GM18951 (cell line): ENCODE measurements around the gene NUDT1.
"Not testable (repeated sequence)": the region's sequence is repeated elsewhere in the genome, so short reads cannot be mapped to it uniquely, and the experiment has no call there.

Experiments
- POLR2A ChIP-seq: IDR thresholded peaks from 4 replicates; pipeline ENCODE4 v1.6.1; 2011; ENCODE audit warnings: mild to moderate bottlenecking; ENCODE audit not compliant: insufficient read length, insufficient read depth; ENCODE audit errors: extremely low read depth
- in situ Hi-C: fragments of 300-500 bp; cut with MboI; formaldehyde crosslinking; loops from one replicate; pipeline ENCODE4 v1.12.0; 2022; ENCODE audit warnings: low sequenced_read_pairs, mixed read lengths, inconsistent platforms; ENCODE audit not compliant: unreplicated experiment

The NUDT1 gene

DNA sequence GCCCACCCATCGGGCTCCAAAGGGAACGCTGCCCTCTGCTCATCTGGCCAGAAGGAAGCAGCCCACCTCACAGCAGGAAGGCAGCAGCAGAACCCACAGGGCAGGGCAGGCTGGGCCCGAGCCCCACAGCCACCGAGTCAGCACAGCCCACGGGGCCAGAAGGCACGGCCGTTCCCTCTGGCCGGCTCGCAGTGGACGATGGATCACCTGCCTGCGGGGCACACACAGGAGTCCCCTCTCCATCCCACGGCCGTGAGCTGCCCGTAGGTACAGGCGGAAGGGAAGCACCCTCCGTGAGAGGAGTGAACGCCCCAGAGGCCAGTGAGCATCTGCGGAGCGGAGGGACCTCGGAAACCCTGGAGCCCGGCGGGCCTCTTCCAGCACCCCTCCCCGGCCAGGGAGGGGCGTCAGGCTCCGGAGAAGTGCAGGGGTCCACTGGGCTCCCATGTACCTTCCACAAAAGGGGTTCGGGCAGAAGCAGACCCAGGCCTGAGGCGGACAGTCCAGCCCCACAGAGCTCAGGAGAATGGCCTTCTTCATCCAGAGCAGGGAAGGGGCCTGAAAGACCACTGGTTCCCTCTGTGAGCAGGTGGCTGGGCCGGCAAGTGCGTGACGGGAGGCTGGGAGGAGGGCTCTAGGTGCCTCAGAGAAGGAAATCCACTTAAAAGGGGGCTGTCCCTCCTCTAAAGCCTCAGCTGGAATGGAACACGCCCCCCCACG lies 11.7 kb downstream of the NUDT1 start:
- TF ChIP-seq POLR2A = no peak
- in situ Hi-C loops = no loop called here

DNA sequence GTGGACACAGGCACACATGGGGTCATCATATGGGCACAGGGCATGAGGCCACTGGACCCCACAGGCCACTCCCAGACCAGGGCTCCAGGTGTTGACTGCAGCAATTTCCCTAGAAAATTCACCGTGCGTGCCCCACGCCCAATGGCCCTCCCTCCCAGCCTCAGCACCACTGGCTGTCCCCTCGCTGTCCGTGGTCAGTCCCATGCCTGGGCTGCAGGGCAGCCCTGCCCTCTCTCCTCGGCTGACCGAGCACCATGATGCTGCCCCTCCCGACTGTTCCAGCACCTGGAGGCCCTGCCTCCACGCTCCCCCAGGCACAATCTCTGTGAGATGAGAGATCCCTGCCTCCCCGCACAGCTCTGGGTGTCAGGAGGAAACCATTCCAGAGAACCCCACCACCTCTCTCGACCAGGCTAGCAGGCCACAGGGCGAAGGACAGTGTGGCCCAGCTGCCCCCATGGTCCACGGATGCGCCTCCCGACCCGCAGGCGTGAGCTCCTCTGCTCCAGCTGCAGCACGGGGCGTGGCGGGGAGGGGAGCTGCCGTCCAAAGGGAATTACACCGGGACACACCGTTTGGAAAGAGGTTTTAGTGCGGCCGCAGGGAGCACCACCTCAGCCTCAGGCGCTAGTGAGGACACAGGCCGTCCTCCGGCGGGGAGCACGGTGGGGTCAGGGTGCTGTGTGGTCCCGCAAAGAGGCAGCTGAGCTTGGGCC lies 12.6 kb downstream of the NUDT1 start:
- no peak for TF ChIP-seq POLR2A
- in situ Hi-C loops = no loop called here

DNA sequence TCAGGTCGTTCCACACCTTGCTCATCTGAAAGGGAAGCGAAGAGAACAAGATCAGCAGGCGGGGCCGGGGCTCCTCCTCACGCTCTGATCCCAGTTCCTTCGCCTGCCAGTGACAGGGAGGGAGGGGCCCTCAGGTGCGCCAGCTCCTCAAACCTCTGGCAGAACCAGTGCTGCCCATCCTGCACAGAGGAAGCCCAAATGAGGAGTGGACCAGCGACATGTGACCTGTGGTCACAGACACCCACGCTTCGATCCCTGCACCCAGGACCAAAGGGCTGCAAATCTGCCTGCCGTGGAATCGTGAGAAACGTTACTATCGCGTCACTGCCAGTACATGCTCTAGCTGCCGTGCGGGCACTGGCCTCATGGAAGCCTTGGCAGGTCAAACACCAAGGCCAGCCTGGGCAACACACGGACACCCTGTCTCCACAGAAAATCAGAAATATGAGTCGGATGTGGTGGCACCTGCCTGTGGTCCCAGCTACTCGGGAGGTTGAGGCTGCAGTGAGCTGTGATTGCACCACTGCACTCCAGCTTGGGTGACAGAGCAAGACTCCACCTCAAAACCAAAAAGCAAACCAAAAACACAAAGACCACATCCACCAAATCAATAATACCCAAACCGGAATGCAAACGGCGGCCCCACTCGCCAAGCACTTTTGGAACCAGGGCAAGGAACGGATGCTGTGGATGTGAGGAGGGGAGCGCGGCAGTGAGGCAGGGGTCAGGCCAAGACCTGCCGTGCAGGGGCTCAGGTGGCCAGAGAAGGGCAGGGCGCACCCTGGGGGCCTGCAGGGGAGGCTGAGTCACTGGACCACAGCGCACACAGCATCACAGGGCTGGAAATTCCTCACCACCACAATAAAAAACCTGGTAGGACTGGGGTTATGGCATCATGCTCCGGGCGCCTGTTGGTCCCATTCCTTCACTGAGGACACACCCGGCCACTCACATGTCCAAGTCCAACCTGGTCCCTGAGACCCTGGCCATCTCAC lies 13.4 kb downstream of the NUDT1 start:
- no peak for TF ChIP-seq POLR2A
- in situ Hi-C loops = no loop called here

GRCh38 chr7:2256306-2257045 lies 14.4 kb downstream of the NUDT1 start:
- no peak for TF ChIP-seq POLR2A
- in situ Hi-C loops = no loop called here

DNA sequence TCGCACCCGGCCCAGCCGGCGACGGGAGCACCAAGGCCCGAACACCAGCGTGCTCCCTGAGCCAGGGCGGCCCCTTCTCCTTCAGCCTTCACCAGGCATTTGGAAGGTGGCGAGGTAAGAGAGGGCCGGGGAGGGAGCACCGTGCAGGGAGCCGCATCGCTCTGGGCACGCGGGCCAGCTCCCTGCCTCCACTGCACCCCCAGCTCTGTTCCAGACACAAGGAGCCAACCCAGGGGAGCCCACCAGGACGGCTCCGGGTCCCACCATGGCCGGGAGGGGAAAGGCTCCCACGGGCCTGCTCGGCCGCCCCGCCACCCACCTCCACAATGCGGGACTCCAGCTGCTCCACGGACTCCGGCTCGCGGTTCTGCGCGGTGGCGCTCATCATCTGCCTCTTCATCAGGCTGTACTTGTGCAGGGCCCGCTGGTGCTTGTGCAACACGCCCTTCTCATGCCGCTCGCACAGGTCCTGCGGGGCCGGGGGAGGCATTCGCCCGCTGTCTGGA lies 15.1 kb downstream of the NUDT1 start:
- in situ Hi-C loops = no loop called here
- TF ChIP-seq POLR2A = no peak

- in situ Hi-C loops = no loop called here
- no peak for TF ChIP-seq POLR2A
Measured at GRCh38 chr7:2257651-2258050, 15.6 kb downstream of the NUDT1 start.

GRCh38 chr7:2258661-2259365 lies 16.8 kb downstream of the NUDT1 start:
- no peak for TF ChIP-seq POLR2A
- in situ Hi-C loops = no loop called here

GRCh38 chr7:2259480-2259879 lies 17.5 kb downstream of the NUDT1 start:
- TF ChIP-seq POLR2A = no peak
- in situ Hi-C loops = no loop called here

GRCh38 chr7:2260820-2261219 lies 18.8 kb downstream of the NUDT1 start:
- no peak for TF ChIP-seq POLR2A
- in situ Hi-C loops = no loop called here

- in situ Hi-C loops = no loop called here
- peak; percentile 21 for TF ChIP-seq POLR2A
Measured at GRCh38 chr7:2261611-2262010, 19.6 kb downstream of the NUDT1 start.

- in situ Hi-C loops = no loop called here
- no peak for TF ChIP-seq POLR2A
Measured at GRCh38 chr7:2263176-2263575, 21.1 kb downstream of the NUDT1 start.

DNA sequence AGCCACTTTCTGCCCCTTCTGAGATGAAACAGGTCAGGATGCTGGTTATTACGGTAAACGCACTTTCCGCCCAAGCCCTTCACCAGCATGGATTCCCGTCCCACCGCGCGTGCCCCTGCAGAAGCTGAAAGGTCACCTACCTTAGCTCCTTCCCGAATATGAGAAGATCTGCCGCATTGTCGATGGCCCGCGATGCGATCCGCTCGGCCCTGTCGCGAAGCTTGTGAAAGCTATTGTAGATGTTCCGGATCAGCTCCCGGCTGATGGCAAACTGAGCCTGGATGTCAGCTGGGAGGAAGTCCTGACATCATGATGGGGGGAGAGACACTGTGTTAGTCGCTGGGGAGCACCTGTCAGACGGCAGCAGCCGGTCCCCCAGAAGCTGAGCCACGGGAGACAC lies 22.1 kb downstream of the NUDT1 start:
- in situ Hi-C loops = no loop called here
- no peak for TF ChIP-seq POLR2A

DNA sequence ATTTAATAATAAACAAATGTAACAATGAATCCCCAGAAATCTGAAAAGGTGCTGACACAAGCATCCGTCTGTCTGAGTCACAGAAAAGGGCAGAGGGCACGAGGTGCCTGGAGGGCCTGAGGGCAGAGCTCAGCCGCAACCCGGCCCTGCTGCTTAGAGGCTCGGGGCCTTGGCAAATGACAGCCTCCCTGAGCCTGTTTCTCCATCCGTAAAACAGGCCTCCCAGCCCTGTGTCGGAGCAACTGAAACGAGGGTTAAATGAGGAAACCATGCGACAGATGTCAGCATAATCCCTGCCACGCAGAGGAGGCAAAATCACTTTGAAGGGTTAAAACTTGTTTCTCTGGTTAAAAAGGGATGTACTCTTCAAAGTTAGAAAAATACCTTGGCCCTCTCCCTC lies 24.9 kb downstream of the NUDT1 start:
- no peak for TF ChIP-seq POLR2A
- in situ Hi-C loops = no loop called here

- in situ Hi-C loops = not testable (repeated sequence)
Measured at GRCh38 chr7:2269089-2269990, 27.3 kb downstream of the NUDT1 start.
